Measurements from ENCODE around the gene ITIH5. TPM values are rescaled to one million over a fixed set of nuclear protein-coding genes. Genes with fewer than 3 reads are reported as not detected.
"Not testable (repeated sequence)": the region's sequence is repeated elsewhere in the genome, so short reads cannot be mapped to it uniquely, and the experiment has no call there.

Gene ITIH5
- total and polyA plus RNA-seq, 9 of the 15 experiments (the other 6 are each of a cell fraction or from before 2014, with no cell fraction given), result 0.52 to 4.5 (median 2.6) TPM

DNA sequence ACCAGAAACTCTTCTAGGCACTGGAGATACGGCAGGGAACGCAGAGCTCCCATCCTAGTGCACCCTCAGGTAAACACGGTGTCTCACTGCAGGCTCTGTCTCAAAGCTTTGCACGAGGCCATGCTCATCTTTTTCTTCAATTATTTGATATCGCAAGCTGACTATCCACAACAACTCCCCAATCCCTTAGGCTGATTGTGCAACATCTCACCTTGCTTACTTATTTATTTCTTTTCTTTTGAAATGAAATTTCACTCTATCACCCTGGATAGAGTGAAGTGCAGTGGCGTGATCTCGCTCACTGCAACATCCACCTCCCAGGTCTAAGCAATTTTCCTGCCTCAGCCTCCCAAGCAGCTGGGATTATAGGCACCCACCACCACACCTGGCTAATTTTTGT, 48.7 kb upstream of the ITIH5 start:
- Histone ChIP-seq H3K9ac (ENCODE audit: insufficient read depth in 1 of 2, low read depth in 2 of 2, low read length in 2 of 2) (no peak overlapping the region), H3K4me1 (replicated peaks in 1 of 2; ENCODE audit: control insufficient read depth in 2 of 2, insufficient read depth in 2 of 2, low read length in 2 of 2) (no peaks in the 10 kb centered on the region), H2AFZ (ENCODE audit: low read depth, low read length) (no peak overlapping the region), H4K20me1 (replicated peaks; ENCODE audit: control insufficient read depth, insufficient read depth, low read length) (no peaks in the 10 kb centered on the region), H3K4me2 (ENCODE audit: insufficient read depth, low read length) (no peak overlapping the region), H3K27me3 (ENCODE audit: control insufficient read depth in 2 of 2, insufficient read depth in 2 of 2, low read length in 2 of 2) (peaks cover 23 to 52% of the 10 kb centered on the region in 2 experiments), H3K36me3 (ENCODE audit: control insufficient read depth, insufficient read depth, low read length) (no peaks in the 10 kb centered on the region), H3K9me3 (replicated peaks; ENCODE audit: control insufficient read depth, insufficient read depth, low read depth, low read length) (no peaks in the 10 kb centered on the region), H3K27ac (ENCODE audit: extremely low read depth, low read depth, low read length) (no peak overlapping the region), H3K79me2 (ENCODE audit: control insufficient read depth, insufficient read depth, low read length) (no peaks in the 10 kb centered on the region), H3K9me1 (ENCODE audit: control insufficient read depth, insufficient read depth, low read length) (no peaks in the 10 kb centered on the region), H3K4me3 (no peak overlapping the region)
- in situ Hi-C loops (cut with MboI) (no loop called here), intact Hi-C loops (cut with micrococcal nuclease) (no loop called here)
- POLR2A ChIA-PET, result interaction anchor here (0.6 kb wide), 1 partner anchor 84 kb away, joined by 4 read pairs; no protein-coding TSS in a partner anchor
- DNase-seq (ENCODE audit: extremely low read depth in 1 of 4, low spot score in 3 of 4) (no peak), FAIRE-seq (no peak), ATAC-seq (no peak)
- BruUV-seq (replicated peaks), result no TSS peak
- WGBS (ENCODE audit: insufficient coverage, low coverage, missing lambda C conversion rate), result 0% methylated on average over 7 of the region's 7 CpGs
- TF ChIP-seq MEF2A (IDR thresholded peaks at IDR 0.05; ENCODE audit: control insufficient read depth, low read depth, low read length), result no peak
- TF ChIP-seq CEBPB (tag; IDR thresholded peaks at IDR 0.05), result peak; percentile 72
- TF ChIP-seq CEBPG (CRISPR knock-in tag; IDR thresholded peaks at IDR 0.05), result no peak
- TF ChIP-seq CEBPG (tag; conservative IDR thresholded peaks at IDR 0.05 in 1 of 2, IDR thresholded peaks at IDR 0.05 in 1 of 2), result peak in 1 of 2 experiments; percentile 32; a peak in 1 of 4 replicates
- CTCF ChIA-PET (ENCODE audit: low intra/inter-chr PET ratio), result no interaction called here

DNA sequence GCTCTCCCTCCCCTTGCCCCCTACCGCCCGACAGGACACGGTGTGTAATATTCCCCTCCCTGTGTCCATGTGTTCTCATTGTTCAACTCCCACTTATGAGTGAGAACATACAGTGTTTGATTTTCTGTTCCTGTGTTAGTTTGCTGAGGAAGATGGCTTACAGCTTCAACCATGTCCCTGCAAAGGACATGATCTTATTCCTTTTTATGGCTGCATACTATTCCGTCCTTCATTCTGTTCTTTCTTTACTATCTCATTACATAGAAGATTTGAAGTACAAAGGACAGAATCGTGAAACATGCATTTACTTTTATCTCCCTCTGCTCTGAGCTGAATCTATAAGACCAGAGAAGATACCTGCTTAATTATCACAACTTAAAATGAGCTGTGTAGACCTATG, 44.3 kb upstream of the ITIH5 start:
- H3K36me3 ChIP-seq (ENCODE audit: control insufficient read depth, insufficient read depth, low read length); ATAC-seq; intact Hi-C loops (cut with micrococcal nuclease); DNase-seq (ENCODE audit: extremely low read depth in 1 of 4, low spot score in 3 of 4); H2AFZ ChIP-seq (ENCODE audit: low read depth, low read length); CTCF ChIA-PET (ENCODE audit: low intra/inter-chr PET ratio); H3K4me2 ChIP-seq (ENCODE audit: insufficient read depth, low read length); H4K20me1 ChIP-seq (replicated peaks; ENCODE audit: control insufficient read depth, insufficient read depth, low read length); H3K4me3 ChIP-seq; in situ Hi-C loops (cut with MboI); H3K4me1 ChIP-seq (replicated peaks in 1 of 2; ENCODE audit: control insufficient read depth in 2 of 2, insufficient read depth in 2 of 2, low read length in 2 of 2); H3K27ac ChIP-seq (ENCODE audit: extremely low read depth, low read depth, low read length); H3K9me1 ChIP-seq (ENCODE audit: control insufficient read depth, insufficient read depth, low read length); BruUV-seq (replicated peaks); H3K79me2 ChIP-seq (ENCODE audit: control insufficient read depth, insufficient read depth, low read length); H3K9ac ChIP-seq (ENCODE audit: insufficient read depth in 1 of 2, low read depth in 2 of 2, low read length in 2 of 2); H3K9me3 ChIP-seq (replicated peaks; ENCODE audit: control insufficient read depth, insufficient read depth, low read depth, low read length): not testable (repeated sequence)
- 3% methylated on average over 5 of the region's 5 CpGs for WGBS (ENCODE audit: insufficient coverage, low coverage, missing lambda C conversion rate)
- H3K27me3 ChIP-seq (ENCODE audit: control insufficient read depth in 2 of 2, insufficient read depth in 2 of 2, low read length in 2 of 2), result peaks cover 32 to 37% of the 10 kb centered on the region in 2 experiments
- peak; percentile 26 for FAIRE-seq
- TF ChIP-seq ZNF146 (CRISPR knock-in tag; IDR thresholded peaks at IDR 0.05; ENCODE audit: unreplicated experiment), result peak; percentile 63
- POLR2A ChIA-PET, result interaction anchor here (1.1 kb wide), 1 partner anchor 10 kb away, joined by 4 read pairs; no protein-coding TSS in a partner anchor
